ENCODE data around the gene INA. TPM values are rescaled to one million over a fixed set of nuclear protein-coding genes. Genes with fewer than 3 reads are reported as not detected.

Gene INA
- total and polyA plus RNA-seq, 2 experiments from 2014 or later = 0.93 TPM; not detected in 1

DNA sequence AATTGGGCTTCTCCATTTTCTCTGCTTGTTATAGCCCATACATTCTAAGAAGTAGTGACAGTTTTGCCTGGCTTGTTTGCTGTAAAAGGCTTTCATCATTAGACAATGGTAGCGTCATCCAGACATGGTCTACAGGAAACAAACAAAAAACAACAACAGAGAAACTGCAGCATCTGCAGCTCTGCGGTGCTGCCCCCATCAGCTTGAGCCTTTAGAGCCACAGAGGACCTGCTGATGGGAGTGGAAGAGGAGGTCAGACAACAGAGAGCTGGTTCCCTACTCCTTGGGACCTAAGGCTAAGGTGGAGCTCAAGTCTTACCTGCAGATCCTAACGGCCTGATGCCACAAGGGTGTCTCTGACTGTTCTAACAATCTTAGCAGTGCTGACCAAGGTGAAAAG, 3.1 kb downstream of the INA start:
- no peak overlapping the region for H2AFZ ChIP-seq
- no peaks in the 10 kb centered on the region for H4K20me1 ChIP-seq (ENCODE audit: insufficient read depth, poor library complexity, severe bottlenecking)
- no peaks in the 10 kb centered on the region for H3K4me1 ChIP-seq (ENCODE audit: insufficient read depth)
- H3K36me3 ChIP-seq (replicated peaks; ENCODE audit: insufficient read depth, low read depth) = no peaks in the 10 kb centered on the region
- no peak for DNase-seq (ENCODE audit: low spot score)
- no peaks in the 10 kb centered on the region for H3K79me2 ChIP-seq
- H3K9me3 ChIP-seq (ENCODE audit: low read depth) = no peaks in the 10 kb centered on the region
- H3K9me2 ChIP-seq (replicated peaks; ENCODE audit: insufficient read depth) = no peaks in the 10 kb centered on the region
- 82% methylated on average over 3 of the region's 3 CpGs for WGBS (ENCODE audit: low lambda C conversion rate, missing lambda C conversion rate)
- TF ChIP-seq, protein P1, sequence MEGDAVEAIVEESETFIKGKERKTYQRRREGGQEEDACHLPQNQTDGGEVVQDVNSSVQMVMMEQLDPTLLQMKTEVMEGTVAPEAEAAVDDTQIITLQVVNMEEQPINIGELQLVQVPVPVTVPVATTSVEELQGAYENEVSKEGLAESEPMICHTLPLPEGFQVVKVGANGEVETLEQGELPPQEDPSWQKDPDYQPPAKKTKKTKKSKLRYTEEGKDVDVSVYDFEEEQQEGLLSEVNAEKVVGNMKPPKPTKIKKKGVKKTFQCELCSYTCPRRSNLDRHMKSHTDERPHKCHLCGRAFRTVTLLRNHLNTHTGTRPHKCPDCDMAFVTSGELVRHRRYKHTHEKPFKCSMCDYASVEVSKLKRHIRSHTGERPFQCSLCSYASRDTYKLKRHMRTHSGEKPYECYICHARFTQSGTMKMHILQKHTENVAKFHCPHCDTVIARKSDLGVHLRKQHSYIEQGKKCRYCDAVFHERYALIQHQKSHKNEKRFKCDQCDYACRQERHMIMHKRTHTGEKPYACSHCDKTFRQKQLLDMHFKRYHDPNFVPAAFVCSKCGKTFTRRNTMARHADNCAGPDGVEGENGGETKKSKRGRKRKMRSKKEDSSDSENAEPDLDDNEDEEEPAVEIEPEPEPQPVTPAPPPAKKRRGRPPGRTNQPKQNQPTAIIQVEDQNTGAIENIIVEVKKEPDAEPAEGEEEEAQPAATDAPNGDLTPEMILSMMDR (IDR thresholded peaks at IDR 0.05; ENCODE audit: poor library complexity) = no peak
- TF ChIP-seq EZH2phosphoT487 (IDR thresholded peaks at IDR 0.05; ENCODE audit: low read depth, severe bottlenecking, unreplicated experiment) = no peak
- TF ChIP-seq EZH2 (IDR thresholded peaks at IDR 0.05; ENCODE audit: borderline replicate concordance) = no peak
- peaks cover 70% of the 10 kb centered on the region for H3K27me3 ChIP-seq
- no peak overlapping the region for H3K4me2 ChIP-seq
- H3K4me3 ChIP-seq = no peak overlapping the region
- no peak overlapping the region for H3K27ac ChIP-seq

DNA sequence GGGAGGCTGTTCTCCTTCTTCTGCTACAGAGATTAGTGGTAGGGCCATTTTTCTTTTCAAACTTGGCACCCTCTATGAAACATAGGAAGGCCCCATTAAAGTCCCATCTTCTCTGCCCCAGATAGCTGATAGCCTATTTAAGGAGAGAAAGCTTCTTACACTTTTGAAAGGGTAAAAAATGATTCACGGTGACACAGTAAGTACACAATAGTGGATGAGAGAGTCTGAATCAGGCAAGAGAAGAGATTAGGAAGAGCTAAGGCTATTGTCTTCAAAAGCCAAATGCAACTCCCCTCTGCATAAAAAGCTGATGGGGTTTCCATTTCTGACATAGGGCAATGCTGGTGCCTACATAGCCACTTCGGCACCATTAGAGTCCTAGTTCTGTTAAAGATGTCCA, 3.6 kb downstream of the INA start:
- no peak overlapping the region for H2AFZ ChIP-seq
- H3K4me3 ChIP-seq = no peak overlapping the region
- no peaks in the 10 kb centered on the region for H3K9me2 ChIP-seq (replicated peaks; ENCODE audit: insufficient read depth)
- no peaks in the 10 kb centered on the region for H3K79me2 ChIP-seq
- H4K20me1 ChIP-seq (ENCODE audit: insufficient read depth, poor library complexity, severe bottlenecking) = no peaks in the 10 kb centered on the region
- no peak overlapping the region for H3K4me2 ChIP-seq
- no peaks in the 10 kb centered on the region for H3K4me1 ChIP-seq (ENCODE audit: insufficient read depth)
- TF ChIP-seq, protein P1 (IDR thresholded peaks at IDR 0.05; ENCODE audit: poor library complexity) = no peak
- H3K9me3 ChIP-seq (ENCODE audit: low read depth) = no peaks in the 10 kb centered on the region
- H3K36me3 ChIP-seq (replicated peaks; ENCODE audit: insufficient read depth, low read depth) = no peaks in the 10 kb centered on the region
- H3K27ac ChIP-seq = no peak overlapping the region
- H3K27me3 ChIP-seq = peaks cover 65% of the 10 kb centered on the region
- DNase-seq (ENCODE audit: low spot score) = no peak
- 85% methylated on average over 2 of the region's 2 CpGs for WGBS (ENCODE audit: low lambda C conversion rate, missing lambda C conversion rate)

DNA sequence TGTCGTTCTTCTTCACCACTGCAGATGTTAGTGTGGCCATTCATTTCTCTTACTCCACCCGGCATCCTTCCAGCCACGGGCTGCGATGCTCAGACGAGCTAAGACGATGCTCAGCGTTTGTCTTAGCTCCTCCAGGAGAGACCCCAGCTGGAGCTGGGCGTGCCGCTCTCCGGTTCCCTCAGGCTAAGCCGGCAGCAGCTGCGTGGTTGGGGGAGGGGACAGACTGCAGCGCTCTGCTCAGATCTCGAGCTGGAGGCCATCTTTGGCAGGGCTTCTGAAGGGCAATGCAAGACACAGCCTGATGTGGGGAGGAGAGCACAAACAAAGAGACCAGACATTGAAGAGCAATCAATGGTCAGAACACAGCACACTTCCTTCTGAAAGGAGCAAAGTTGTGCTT, 4.8 kb downstream of the INA start:
- Histone ChIP-seq H2AFZ (no peak overlapping the region), H3K36me3 (replicated peaks; ENCODE audit: insufficient read depth, low read depth) (no peaks in the 10 kb centered on the region), H3K9me3 (ENCODE audit: low read depth) (no peaks in the 10 kb centered on the region), H3K9me2 (replicated peaks; ENCODE audit: insufficient read depth) (no peaks in the 10 kb centered on the region), H3K27me3 (peaks cover 52% of the 10 kb centered on the region), H4K20me1 (ENCODE audit: insufficient read depth, poor library complexity, severe bottlenecking) (no peaks in the 10 kb centered on the region), H3K4me2 (no peak overlapping the region), H3K4me1 (ENCODE audit: insufficient read depth) (no peaks in the 10 kb centered on the region), H3K4me3 (no peak overlapping the region), H3K79me2 (no peaks in the 10 kb centered on the region), H3K27ac (no peak overlapping the region)
- peak; percentile 65 for DNase-seq (ENCODE audit: low spot score)
- TF ChIP-seq EZH2phosphoT487 (IDR thresholded peaks at IDR 0.05; ENCODE audit: low read depth, severe bottlenecking, unreplicated experiment) = no peak
- TF ChIP-seq, protein P1 (IDR thresholded peaks at IDR 0.05; ENCODE audit: poor library complexity) = no peak
- TF ChIP-seq EZH2 (IDR thresholded peaks at IDR 0.05; ENCODE audit: borderline replicate concordance) = no peak
- WGBS (ENCODE audit: low lambda C conversion rate, missing lambda C conversion rate) = 4% methylated on average over 14 of the region's 14 CpGs

DNA sequence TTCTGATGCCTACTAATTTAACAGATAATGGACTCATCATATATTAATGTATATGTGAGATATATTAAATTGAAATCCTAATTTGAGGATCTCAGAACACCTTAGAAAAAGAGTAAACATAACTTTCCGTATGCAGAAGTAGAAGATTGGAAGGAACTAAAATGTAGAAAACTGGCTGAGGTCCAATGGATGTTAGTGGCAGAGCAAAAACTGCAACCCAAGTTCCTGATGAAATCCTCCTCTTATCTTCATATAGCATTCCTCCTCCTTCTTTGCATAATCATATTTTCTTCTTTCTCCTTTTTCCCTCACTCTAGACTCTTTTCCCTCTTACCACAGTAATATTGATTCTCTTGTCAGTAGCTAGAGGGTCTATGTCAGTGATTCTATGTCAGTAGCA, 6.0 kb downstream of the INA start:
- no peak overlapping the region for H3K4me2 ChIP-seq
- TF ChIP-seq EZH2phosphoT487 (IDR thresholded peaks at IDR 0.05; ENCODE audit: low read depth, severe bottlenecking, unreplicated experiment) (no peak), EZH2 (IDR thresholded peaks at IDR 0.05; ENCODE audit: borderline replicate concordance) (no peak)
- TF ChIP-seq, protein P1 (IDR thresholded peaks at IDR 0.05; ENCODE audit: poor library complexity) = no peak
- no peak overlapping the region for H2AFZ ChIP-seq
- H3K27ac ChIP-seq = no peak overlapping the region
- H4K20me1 ChIP-seq (ENCODE audit: insufficient read depth, poor library complexity, severe bottlenecking) = no peaks in the 10 kb centered on the region
- no peak for DNase-seq (ENCODE audit: low spot score)
- peaks cover 40% of the 10 kb centered on the region for H3K27me3 ChIP-seq
- H3K9me3 ChIP-seq (ENCODE audit: low read depth) = no peaks in the 10 kb centered on the region
- H3K4me1 ChIP-seq (ENCODE audit: insufficient read depth) = no peaks in the 10 kb centered on the region
- H3K36me3 ChIP-seq (replicated peaks; ENCODE audit: insufficient read depth, low read depth) = no peaks in the 10 kb centered on the region
- 81% methylated on average over 1 of the region's 1 CpG for WGBS (ENCODE audit: low lambda C conversion rate, missing lambda C conversion rate)
- H3K4me3 ChIP-seq = no peak overlapping the region
- H3K9me2 ChIP-seq (replicated peaks; ENCODE audit: insufficient read depth) = no peaks in the 10 kb centered on the region
- no peaks in the 10 kb centered on the region for H3K79me2 ChIP-seq

Measured in hepatocyte (in vitro differentiated cells).